ENCODE results near the gene AMIGO2.

- no peak for TF ChIP-seq CTCF (IDR thresholded peaks at IDR 0.05)
- no peak for TF ChIP-seq POLR2A (IDR thresholded peaks at IDR 0.05)
These were observed 27.7 kb upstream of the AMIGO2 start for GRCh38 chr12:47107446-47107845.

All from body of pancreas (tissue), 4 donors.